HL-60 (cell line): ENCODE results near the gene N4BP2L2.

Experiments
- CTCF ChIP-seq: IDR thresholded peaks from one replicate; pipeline ENCODE4 v1.5.1; 2011; ENCODE audit warnings: low read length, control low read depth, inconsistent platforms; ENCODE audit not compliant: insufficient read depth
- GABPA ChIP-seq: IDR thresholded peaks from 2 replicates; pipeline ENCODE4 v1.6.1; 2012; ENCODE audit warnings: low read depth
- POLR2AphosphoS5 ChIP-seq: IDR thresholded peaks from 2 replicates; pipeline ENCODE4 v1.6.1; 2012; ENCODE audit warnings: low read depth
- SPI1 ChIP-seq: IDR thresholded peaks from 2 replicates; pipeline ENCODE4 v1.6.1; 2012; ENCODE audit warnings: low read depth, mild to moderate bottlenecking, borderline replicate concordance
- TF ChIP-seq, protein P1 (sequence below): IDR thresholded peaks from 2 replicates; pipeline ENCODE4 v1.6.1; 2012; ENCODE audit warnings: low read depth; ENCODE audit not compliant: insufficient replicate concordance

DNA sequence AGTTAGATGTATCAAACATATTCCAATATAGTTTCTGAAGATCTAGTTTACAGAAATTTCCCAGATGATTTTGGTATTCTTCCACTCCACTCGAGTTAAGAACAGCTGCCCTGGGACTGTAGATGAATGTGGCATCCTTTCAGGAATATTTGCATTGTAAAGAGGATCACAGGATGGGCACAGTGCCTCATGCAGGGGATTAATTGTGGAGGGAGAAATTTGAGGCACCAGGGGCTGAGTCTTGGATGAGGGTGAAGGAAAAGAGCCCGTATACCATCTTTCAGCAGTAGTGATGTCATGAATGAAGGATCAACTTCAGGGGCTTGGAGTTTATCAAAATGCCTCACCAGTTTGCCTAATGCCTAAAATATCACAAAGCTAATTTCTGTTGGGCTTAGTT is 43.7 kb upstream of the N4BP2L2 start:
- TF ChIP-seq SPI1 (no peak), CTCF (no peak), POLR2AphosphoS5 (no peak), GABPA (no peak)
- TF ChIP-seq, protein P1, sequence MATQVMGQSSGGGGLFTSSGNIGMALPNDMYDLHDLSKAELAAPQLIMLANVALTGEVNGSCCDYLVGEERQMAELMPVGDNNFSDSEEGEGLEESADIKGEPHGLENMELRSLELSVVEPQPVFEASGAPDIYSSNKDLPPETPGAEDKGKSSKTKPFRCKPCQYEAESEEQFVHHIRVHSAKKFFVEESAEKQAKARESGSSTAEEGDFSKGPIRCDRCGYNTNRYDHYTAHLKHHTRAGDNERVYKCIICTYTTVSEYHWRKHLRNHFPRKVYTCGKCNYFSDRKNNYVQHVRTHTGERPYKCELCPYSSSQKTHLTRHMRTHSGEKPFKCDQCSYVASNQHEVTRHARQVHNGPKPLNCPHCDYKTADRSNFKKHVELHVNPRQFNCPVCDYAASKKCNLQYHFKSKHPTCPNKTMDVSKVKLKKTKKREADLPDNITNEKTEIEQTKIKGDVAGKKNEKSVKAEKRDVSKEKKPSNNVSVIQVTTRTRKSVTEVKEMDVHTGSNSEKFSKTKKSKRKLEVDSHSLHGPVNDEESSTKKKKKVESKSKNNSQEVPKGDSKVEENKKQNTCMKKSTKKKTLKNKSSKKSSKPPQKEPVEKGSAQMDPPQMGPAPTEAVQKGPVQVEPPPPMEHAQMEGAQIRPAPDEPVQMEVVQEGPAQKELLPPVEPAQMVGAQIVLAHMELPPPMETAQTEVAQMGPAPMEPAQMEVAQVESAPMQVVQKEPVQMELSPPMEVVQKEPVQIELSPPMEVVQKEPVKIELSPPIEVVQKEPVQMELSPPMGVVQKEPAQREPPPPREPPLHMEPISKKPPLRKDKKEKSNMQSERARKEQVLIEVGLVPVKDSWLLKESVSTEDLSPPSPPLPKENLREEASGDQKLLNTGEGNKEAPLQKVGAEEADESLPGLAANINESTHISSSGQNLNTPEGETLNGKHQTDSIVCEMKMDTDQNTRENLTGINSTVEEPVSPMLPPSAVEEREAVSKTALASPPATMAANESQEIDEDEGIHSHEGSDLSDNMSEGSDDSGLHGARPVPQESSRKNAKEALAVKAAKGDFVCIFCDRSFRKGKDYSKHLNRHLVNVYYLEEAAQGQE, result no peak
